ENCODE measurements around the gene ZNF408. TPM values are rescaled to one million over a fixed set of nuclear protein-coding genes. Genes with fewer than 3 reads are reported as not detected.

Gene ZNF408
- total and polyA plus RNA-seq, 2 of the 13 experiments (the other 11 are each of a cell fraction or from before 2014, with no cell fraction given), result 11.2 to 12.5 TPM

DNA sequence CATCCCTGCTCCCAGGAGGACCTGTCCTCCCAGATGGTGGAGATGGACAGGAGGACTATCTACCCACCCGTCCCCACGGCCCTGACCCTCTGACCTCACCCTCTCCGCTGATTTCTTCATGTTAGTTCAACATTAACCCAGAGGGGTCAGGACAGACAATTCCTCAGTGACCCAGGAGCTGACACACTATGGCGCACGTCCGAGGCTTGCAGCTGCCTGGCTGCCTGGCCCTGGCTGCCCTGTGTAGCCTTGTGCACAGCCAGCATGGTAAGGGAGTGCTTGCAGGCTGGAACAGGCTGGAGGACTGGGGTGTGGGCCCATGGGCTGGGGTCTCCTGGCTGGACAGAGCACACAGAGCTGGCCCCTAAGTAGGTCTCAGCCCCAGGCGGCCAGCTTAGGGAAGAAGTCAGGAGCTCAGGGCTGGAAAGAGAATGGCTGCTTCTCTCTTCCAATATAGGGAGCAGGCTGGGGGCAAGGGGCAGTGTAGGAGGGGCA lies 18.3 kb downstream of the ZNF408 start, which contains the start of gene F2 (continued):
- TF ChIP-seq PRDM4 (CRISPR knock-in tag; IDR thresholded peaks at IDR 0.05; ENCODE audit: borderline replicate concordance), result no peak
- peak; percentile 75 for TF ChIP-seq ZBTB25 (CRISPR knock-in tag; IDR thresholded peaks at IDR 0.05)
- TF ChIP-seq SALL1 (CRISPR knock-in tag; IDR thresholded peaks at IDR 0.05), result peak; percentile 93
- TF ChIP-seq ZNF282 (IDR thresholded peaks at IDR 0.05; ENCODE audit: partially characterized antibody), result no peak
- peak; percentile 77 for TF ChIP-seq ZNF281 (CRISPR knock-in tag; IDR thresholded peaks at IDR 0.05; ENCODE audit: borderline replicate concordance)
- TF ChIP-seq TCF7L2 (IDR thresholded peaks at IDR 0.05; ENCODE audit: low read depth, low read length), result no peak
- no peak; the same call in 1 of the 2 replicates for TF ChIP-seq ZXDC (CRISPR knock-in tag; IDR thresholded peaks at IDR 0.05)
- no peak; the same call in 1 of the 2 replicates for TF ChIP-seq ZNF253 (CRISPR knock-in tag; IDR thresholded peaks at IDR 0.05; ENCODE audit: borderline replicate concordance)
- peak; percentile 61 for TF ChIP-seq JUN (CRISPR knock-in tag; IDR thresholded peaks at IDR 0.05)
- TF ChIP-seq POGZ (CRISPR knock-in tag; IDR thresholded peaks at IDR 0.05), result peak; percentile 79
- 0 out of 2 replicates have a peak, but pooled peaks have one; percentile 6 for TF ChIP-seq KDM1A (CRISPR knock-in tag; IDR thresholded peaks at IDR 0.05)
- no peak for TF ChIP-seq ZNF33A (CRISPR knock-in tag; IDR thresholded peaks at IDR 0.05; ENCODE audit: borderline replicate concordance)
- TF ChIP-seq ZNF644 (CRISPR knock-in tag; IDR thresholded peaks at IDR 0.05; ENCODE audit: low read depth), result 0 out of 2 replicates have a peak, but pooled peaks have one; percentile 51
- TF ChIP-seq CBFB (CRISPR knock-in tag; IDR thresholded peaks at IDR 0.05), result peak; percentile 44; the same call in 1 of the 2 replicates
- TF ChIP-seq ZNF598 (CRISPR knock-in tag; IDR thresholded peaks at IDR 0.05; ENCODE audit: borderline replicate concordance), result no peak
- no peak for TF ChIP-seq ZNF615 (CRISPR knock-in tag; IDR thresholded peaks at IDR 0.05; ENCODE audit: borderline replicate concordance)
- TF ChIP-seq ASH2L (IDR thresholded peaks at IDR 0.05; ENCODE audit: insufficient read length, low read depth, low read length), result peak; percentile 11
- TF ChIP-seq ZNF263 (CRISPR knock-in tag; IDR thresholded peaks at IDR 0.05), result peak; percentile 99
- no peak for TF ChIP-seq SYNCRIP (IDR thresholded peaks at IDR 0.05; ENCODE audit: insufficient read depth, low read depth, low read length)
- no peak for TF ChIP-seq ZNF567 (CRISPR knock-in tag; IDR thresholded peaks at IDR 0.05; ENCODE audit: borderline replicate concordance)
- no peak for TF ChIP-seq REXO4 (CRISPR knock-in tag; IDR thresholded peaks at IDR 0.05; ENCODE audit: borderline replicate concordance)
